Progenitor cell of endocrine pancreas (in vitro differentiated cells): ENCODE data around the gene BPGM. TPM values are rescaled to one million over a fixed set of nuclear protein-coding genes. Genes with fewer than 3 reads are reported as not detected.

ENCODE experiments used
- DNase-seq: peaks from one replicate; pipeline ENCODE4 v3.0.0; 2021; ENCODE audit warnings: low spot score; ENCODE audit not compliant: unreplicated experiment
- H3K27ac Mint-ChIP-seq: 2 replicates; pipeline ENCODE4 v1.8.0; 2021; ENCODE audit warnings: mild to moderate bottlenecking, moderate library complexity, mixed read lengths
- H3K27me3 Mint-ChIP-seq: 2 replicates; pipeline ENCODE4 v1.8.0; 2021; ENCODE audit warnings: mixed read lengths
- H3K36me3 Mint-ChIP-seq: 2 replicates; pipeline ENCODE4 v1.8.0; 2022; ENCODE audit warnings: mixed read lengths; ENCODE audit not compliant: insufficient read depth
- H3K4me1 Mint-ChIP-seq: 2 replicates; pipeline ENCODE4 v1.8.0; 2021; ENCODE audit warnings: low read depth, mixed read lengths
- H3K4me3 Mint-ChIP-seq: 2 replicates; pipeline ENCODE4 v1.8.0; 2021; ENCODE audit warnings: low read depth, mild to moderate bottlenecking, moderate library complexity, mixed read lengths
- H3K9me3 Mint-ChIP-seq: 2 replicates; pipeline ENCODE4 v1.8.0; 2021; ENCODE audit warnings: low read depth, mixed read lengths
- CTCF ChIP-seq: fragments of 200-600 bp; sonication (generic); IDR thresholded peaks from one replicate; pipeline ENCODE4 v1.5.0; 2021; ENCODE audit warnings: antibody characterized with exemption, mild to moderate bottlenecking; ENCODE audit not compliant: unreplicated experiment
- total RNA-seq: library from RNA; stranded (reverse); gene quantifications from 2 replicates; pipeline ENCODE4 v1.2.1, GENCODE V29; 2021

Gene BPGM
- total RNA-seq, 1 donor from 2014 or later: 22.8 TPM

DNA sequence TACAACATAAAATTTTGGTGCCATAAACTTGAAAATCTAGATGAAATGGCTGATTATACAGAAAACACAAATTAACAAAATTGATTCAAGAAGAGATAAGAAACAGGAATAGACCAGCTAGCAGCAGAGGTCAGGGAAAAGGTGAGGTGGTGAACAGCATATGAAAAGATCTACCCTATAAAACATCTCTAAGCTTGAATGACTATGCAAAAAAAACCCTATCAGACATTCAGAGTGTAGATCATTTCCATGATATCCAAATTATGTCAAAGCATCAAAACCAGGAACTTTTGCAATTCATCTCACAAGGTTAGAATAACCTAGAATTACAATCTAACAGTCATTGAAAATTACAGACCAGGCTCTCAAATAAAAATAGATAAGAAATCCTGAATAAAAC is 14.6 kb upstream of the BPGM start:
- TF ChIP-seq CTCF: no peak
- H3K9me3 Mint-ChIP-seq: no peaks in the 10 kb centered on the region
- H3K4me3 Mint-ChIP-seq: no peak overlapping the region
- no peak for DNase-seq
- peaks cover 14% of the 10 kb centered on the region for H3K27me3 Mint-ChIP-seq
- H3K4me1 Mint-ChIP-seq: no peaks in the 10 kb centered on the region
- H3K27ac Mint-ChIP-seq: no peak overlapping the region
- no peaks in the 10 kb centered on the region for H3K36me3 Mint-ChIP-seq

GRCh38 chr7:134632937-134633540 is 13.6 kb upstream of the BPGM start:
- no peak overlapping the region for H3K27ac Mint-ChIP-seq
- no peak overlapping the region for H3K4me3 Mint-ChIP-seq
- H3K4me1 Mint-ChIP-seq: no peaks in the 10 kb centered on the region
- H3K9me3 Mint-ChIP-seq: no peaks in the 10 kb centered on the region
- H3K36me3 Mint-ChIP-seq: no peaks in the 10 kb centered on the region
- H3K27me3 Mint-ChIP-seq: peaks cover 6% of the 10 kb centered on the region
- DNase-seq: no peak
- TF ChIP-seq CTCF: peak; percentile 74

GRCh38 chr7:134636008-134636449 is 10.6 kb upstream of the BPGM start:
- H3K27me3 Mint-ChIP-seq: peaks cover 6% of the 10 kb centered on the region
- TF ChIP-seq CTCF: no peak

DNA sequence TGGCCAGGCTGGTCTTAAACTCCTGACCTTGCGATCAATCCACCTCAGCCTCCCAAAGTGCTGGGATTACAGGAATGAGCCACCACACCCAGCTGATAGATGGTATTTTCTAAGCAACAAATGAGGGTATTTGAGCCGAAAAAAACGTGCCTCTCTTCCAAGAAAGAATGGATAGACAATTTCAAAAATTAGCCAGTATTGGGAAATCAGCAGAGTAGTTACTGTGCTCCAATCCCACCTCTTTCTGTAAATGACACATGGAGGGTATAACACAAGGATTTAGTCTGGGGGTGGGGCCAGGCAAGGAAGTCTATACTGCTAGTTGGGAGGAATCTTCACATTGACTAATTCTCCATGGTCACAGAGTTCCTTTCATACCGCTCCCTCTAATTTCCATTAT is 9.2 kb upstream of the BPGM start:
- Mint-ChIP-seq H3K4me1 (no peaks in the 10 kb centered on the region), H3K9me3 (peaks cover 9% of the 10 kb centered on the region), H3K36me3 (no peaks in the 10 kb centered on the region), H3K4me3 (no peak overlapping the region), H3K27me3 (peaks cover 16% of the 10 kb centered on the region), H3K27ac (no peak overlapping the region)
- TF ChIP-seq CTCF: no peak
- DNase-seq: no peak

More at GRCh38 chr7:134636008-134636449, 10.6 kb upstream of the BPGM start:
- no peaks in the 10 kb centered on the region for H3K36me3 Mint-ChIP-seq
- DNase-seq: no peak
- no peak overlapping the region for H3K27ac Mint-ChIP-seq
- H3K4me3 Mint-ChIP-seq: no peak overlapping the region
- H3K9me3 Mint-ChIP-seq: no peaks in the 10 kb centered on the region
- H3K4me1 Mint-ChIP-seq: no peaks in the 10 kb centered on the region

DNA sequence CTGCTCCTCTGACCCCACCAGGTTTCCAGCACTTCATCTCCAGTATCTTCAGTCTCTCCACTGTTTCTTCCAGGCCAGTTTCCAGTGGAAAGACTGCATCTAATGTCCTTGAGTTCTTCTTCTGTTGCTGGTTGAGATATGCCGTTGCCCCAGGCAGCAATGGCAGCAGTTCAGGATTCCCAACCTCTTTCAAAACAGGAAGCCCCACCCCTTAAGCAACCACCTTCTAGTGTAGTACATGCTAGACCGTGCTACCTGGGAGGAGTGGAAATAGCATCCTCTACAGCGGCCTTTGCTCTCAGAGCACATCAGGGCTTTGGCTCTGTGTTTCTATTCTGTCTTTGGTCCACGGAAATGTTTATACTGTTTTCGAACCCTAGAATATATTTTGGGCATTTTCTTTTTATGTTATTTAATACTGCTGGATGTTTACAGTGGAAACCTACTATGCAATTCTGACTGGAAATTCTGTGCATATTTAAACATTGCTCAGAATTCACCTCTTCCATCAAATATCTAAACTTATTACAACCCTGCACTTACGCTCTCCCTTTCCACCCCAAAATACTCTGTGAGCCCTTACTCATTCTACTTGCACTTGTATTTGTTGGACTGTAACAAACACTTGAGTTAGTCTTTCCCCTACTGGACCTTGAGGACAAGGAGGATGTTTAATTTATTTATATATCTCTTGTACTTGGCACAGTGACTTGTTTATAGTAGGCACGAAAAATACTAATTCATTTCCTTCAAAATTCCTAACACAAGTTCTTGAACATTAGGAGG is 8.5 kb upstream of the BPGM start:
- no peak for TF ChIP-seq CTCF
- no peak overlapping the region for H3K4me3 Mint-ChIP-seq
- no peak overlapping the region for H3K27ac Mint-ChIP-seq
- DNase-seq: no peak
- H3K4me1 Mint-ChIP-seq: no peaks in the 10 kb centered on the region
- H3K36me3 Mint-ChIP-seq: no peaks in the 10 kb centered on the region
- H3K9me3 Mint-ChIP-seq: peaks cover 9% of the 10 kb centered on the region
- peaks cover 16% of the 10 kb centered on the region for H3K27me3 Mint-ChIP-seq
